ENCODE measurements around the gene BRINP2.

The BRINP2 gene

GRCh38 chr1:177257128-177257527 is 86.4 kb downstream of the BRINP2 start:
- DNase-seq (ENCODE audit: extremely low read depth, insufficient read length), result no peak
- Histone ChIP-seq H3K4me3 (replicated peaks; ENCODE audit: low read depth, low read length) (no peak overlapping the region), H3K27me3 (replicated peaks; ENCODE audit: control insufficient read depth, insufficient read depth, low read length) (no peaks in the 10 kb centered on the region), H3K36me3 (ENCODE audit: control insufficient read depth, insufficient read depth, low read length) (no peaks in the 10 kb centered on the region)
- TF ChIP-seq CTCF (IDR thresholded peaks at IDR 0.05; ENCODE audit: insufficient read depth, low read length, poor library complexity, severe bottlenecking), result no peak

- Histone ChIP-seq H3K4me3 (replicated peaks; ENCODE audit: low read depth, low read length) (no peak overlapping the region), H3K36me3 (ENCODE audit: control insufficient read depth, insufficient read depth, low read length) (no peaks in the 10 kb centered on the region), H3K27me3 (replicated peaks; ENCODE audit: control insufficient read depth, insufficient read depth, low read length) (no peaks in the 10 kb centered on the region)
- no peak for TF ChIP-seq CTCF (IDR thresholded peaks at IDR 0.05; ENCODE audit: insufficient read depth, low read length, poor library complexity, severe bottlenecking)
- DNase-seq (ENCODE audit: extremely low read depth, insufficient read length), result no peak
Observed at GRCh38 chr1:177257576-177257975, 86.8 kb downstream of the BRINP2 start.

- DNase-seq (ENCODE audit: extremely low read depth, insufficient read length), result no peak
- TF ChIP-seq CTCF (IDR thresholded peaks at IDR 0.05; ENCODE audit: insufficient read depth, low read length, poor library complexity, severe bottlenecking), result no peak
- H3K27me3 ChIP-seq (replicated peaks; ENCODE audit: control insufficient read depth, insufficient read depth, low read length), result no peaks in the 10 kb centered on the region
- no peak overlapping the region for H3K4me3 ChIP-seq (replicated peaks; ENCODE audit: low read depth, low read length)
- H3K36me3 ChIP-seq (ENCODE audit: control insufficient read depth, insufficient read depth, low read length), result no peaks in the 10 kb centered on the region
Observed at GRCh38 chr1:177270863-177271262, 100.1 kb downstream of the BRINP2 start.

- DNase-seq (ENCODE audit: extremely low read depth, insufficient read length), result no peak
- H3K36me3 ChIP-seq (ENCODE audit: control insufficient read depth, insufficient read depth, low read length), result no peaks in the 10 kb centered on the region
- no peak overlapping the region for H3K4me3 ChIP-seq (replicated peaks; ENCODE audit: low read depth, low read length)
- no peaks in the 10 kb centered on the region for H3K27me3 ChIP-seq (replicated peaks; ENCODE audit: control insufficient read depth, insufficient read depth, low read length)
- TF ChIP-seq CTCF (IDR thresholded peaks at IDR 0.05; ENCODE audit: insufficient read depth, low read length, poor library complexity, severe bottlenecking), result no peak
Observed at GRCh38 chr1:177273141-177273540, 102.4 kb downstream of the BRINP2 start.

GRCh38 chr1:177274687-177275211 is 104.0 kb downstream of the BRINP2 start:
- H3K36me3 ChIP-seq (ENCODE audit: control insufficient read depth, insufficient read depth, low read length), result no peaks in the 10 kb centered on the region
- H3K27me3 ChIP-seq (replicated peaks; ENCODE audit: control insufficient read depth, insufficient read depth, low read length), result no peaks in the 10 kb centered on the region
- no peak for DNase-seq (ENCODE audit: extremely low read depth, insufficient read length)
- TF ChIP-seq CTCF (IDR thresholded peaks at IDR 0.05; ENCODE audit: insufficient read depth, low read length, poor library complexity, severe bottlenecking), result no peak
- H3K4me3 ChIP-seq (replicated peaks; ENCODE audit: low read depth, low read length), result no peak overlapping the region

GRCh38 chr1:177275736-177276135 is 105.0 kb downstream of the BRINP2 start:
- no peak for TF ChIP-seq CTCF (IDR thresholded peaks at IDR 0.05; ENCODE audit: insufficient read depth, low read length, poor library complexity, severe bottlenecking)
- DNase-seq (ENCODE audit: extremely low read depth, insufficient read length), result no peak
- no peaks in the 10 kb centered on the region for H3K36me3 ChIP-seq (ENCODE audit: control insufficient read depth, insufficient read depth, low read length)
- no peaks in the 10 kb centered on the region for H3K27me3 ChIP-seq (replicated peaks; ENCODE audit: control insufficient read depth, insufficient read depth, low read length)
- no peak overlapping the region for H3K4me3 ChIP-seq (replicated peaks; ENCODE audit: low read depth, low read length)

All from GM06990 (cell line).